Measurements from ENCODE around the gene ZNF445. TPM values are rescaled to one million over a fixed set of nuclear protein-coding genes. Genes with fewer than 3 reads are reported as not detected.
"Not testable (repeated sequence)": the region's sequence is repeated elsewhere in the genome, so short reads cannot be mapped to it uniquely, and the experiment has no call there.

ZNF445 gene
- total RNA-seq, 1 donor from 2014 or later, result 28.3 TPM

GRCh38 chr3:44506961-44507360, 29.5 kb upstream of the ZNF445 start:
- Histone ChIP-seq H3K4me3 (no peak overlapping the region), H3K27ac (no peak overlapping the region), H3K9ac (no peak overlapping the region), H4K20me1 (ENCODE audit: low read depth) (peaks cover 5% of the 10 kb centered on the region), H3K4me1 (peaks cover 11% of the 10 kb centered on the region), H3K36me3 (peaks cover 8% of the 10 kb centered on the region), H3K79me2 (ENCODE audit: low read depth) (peaks cover 80% of the 10 kb centered on the region), H3K9me3 (ENCODE audit: low read depth) (peaks cover 8% of the 10 kb centered on the region), H3K27me3 (no peaks in the 10 kb centered on the region), H3K4me2 (no peak overlapping the region), H3F3A (ENCODE audit: low read depth) (peaks cover 19% of the 10 kb centered on the region), H2AFZ (replicated peaks) (no peak overlapping the region)
- Mint-ChIP-seq H3K4me1 (peaks cover 22% of the 10 kb centered on the region), H3K36me3 (peaks cover 46% of the 10 kb centered on the region), H3K27me3 (ENCODE audit: insufficient read depth, low read depth) (peaks cover 7% of the 10 kb centered on the region), H3K27ac (no peak overlapping the region), H3K9me3 (peaks cover 46% of the 10 kb centered on the region), H3K4me3 (no peak overlapping the region)
- TF ChIP-seq, protein P1, sequence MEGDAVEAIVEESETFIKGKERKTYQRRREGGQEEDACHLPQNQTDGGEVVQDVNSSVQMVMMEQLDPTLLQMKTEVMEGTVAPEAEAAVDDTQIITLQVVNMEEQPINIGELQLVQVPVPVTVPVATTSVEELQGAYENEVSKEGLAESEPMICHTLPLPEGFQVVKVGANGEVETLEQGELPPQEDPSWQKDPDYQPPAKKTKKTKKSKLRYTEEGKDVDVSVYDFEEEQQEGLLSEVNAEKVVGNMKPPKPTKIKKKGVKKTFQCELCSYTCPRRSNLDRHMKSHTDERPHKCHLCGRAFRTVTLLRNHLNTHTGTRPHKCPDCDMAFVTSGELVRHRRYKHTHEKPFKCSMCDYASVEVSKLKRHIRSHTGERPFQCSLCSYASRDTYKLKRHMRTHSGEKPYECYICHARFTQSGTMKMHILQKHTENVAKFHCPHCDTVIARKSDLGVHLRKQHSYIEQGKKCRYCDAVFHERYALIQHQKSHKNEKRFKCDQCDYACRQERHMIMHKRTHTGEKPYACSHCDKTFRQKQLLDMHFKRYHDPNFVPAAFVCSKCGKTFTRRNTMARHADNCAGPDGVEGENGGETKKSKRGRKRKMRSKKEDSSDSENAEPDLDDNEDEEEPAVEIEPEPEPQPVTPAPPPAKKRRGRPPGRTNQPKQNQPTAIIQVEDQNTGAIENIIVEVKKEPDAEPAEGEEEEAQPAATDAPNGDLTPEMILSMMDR (IDR thresholded peaks at IDR 0.05), result no peak
- TF ChIP-seq EZH2 (IDR thresholded peaks at IDR 0.05) (no peak), EZH2phosphoT487 (IDR thresholded peaks at IDR 0.05) (no peak)
- DNase-seq (ENCODE audit: low spot score), result no peak

GRCh38 chr3:44506556-44506955, 29.1 kb upstream of the ZNF445 start:
- no peak for DNase-seq (ENCODE audit: low spot score)
- Histone ChIP-seq H3K27ac (no peak overlapping the region), H3K4me1 (peaks cover 10% of the 10 kb centered on the region), H3K27me3 (no peaks in the 10 kb centered on the region), H3K4me3 (no peak overlapping the region), H3F3A (ENCODE audit: low read depth) (peaks cover 15% of the 10 kb centered on the region), H3K4me2 (no peak overlapping the region), H2AFZ (replicated peaks) (no peak overlapping the region), H4K20me1 (ENCODE audit: low read depth) (peaks cover 5% of the 10 kb centered on the region), H3K79me2 (ENCODE audit: low read depth) (peaks cover 84% of the 10 kb centered on the region), H3K9ac (no peak overlapping the region), H3K9me3 (ENCODE audit: low read depth) (peaks cover 8% of the 10 kb centered on the region), H3K36me3 (peaks cover 8% of the 10 kb centered on the region)
- TF ChIP-seq, protein P1 (IDR thresholded peaks at IDR 0.05), result no peak
- TF ChIP-seq EZH2phosphoT487 (IDR thresholded peaks at IDR 0.05), result no peak
- no peak for TF ChIP-seq EZH2 (IDR thresholded peaks at IDR 0.05)
- Mint-ChIP-seq H3K9me3 (peaks cover 47% of the 10 kb centered on the region), H3K4me3 (no peak overlapping the region), H3K36me3 (peaks cover 50% of the 10 kb centered on the region), H3K4me1 (peaks cover 18% of the 10 kb centered on the region), H3K27ac (no peak overlapping the region), H3K27me3 (ENCODE audit: insufficient read depth, low read depth) (peaks cover 7% of the 10 kb centered on the region)

DNA sequence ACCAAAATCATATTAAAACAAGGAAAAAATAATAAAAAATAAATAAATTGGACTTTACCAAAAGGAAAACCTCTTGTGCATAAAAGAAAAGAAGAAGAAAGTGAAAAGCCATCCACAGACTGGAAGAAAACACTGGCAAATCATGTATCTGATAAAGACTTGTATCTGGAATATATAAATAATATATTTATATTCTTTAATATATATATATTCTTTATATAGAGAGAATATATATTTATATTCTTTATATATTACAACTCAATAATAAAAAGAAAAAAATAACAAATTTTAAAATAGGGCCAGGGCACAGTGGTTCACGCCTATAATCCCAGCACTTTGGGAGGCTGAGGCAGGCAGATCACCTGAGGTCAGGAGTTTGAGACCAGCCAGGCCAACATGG, 27.1 kb upstream of the ZNF445 start:
- Histone ChIP-seq H2AFZ (replicated peaks) (no peak overlapping the region), H3F3A (ENCODE audit: low read depth) (peaks cover 2% of the 10 kb centered on the region), H4K20me1 (ENCODE audit: low read depth) (peaks cover 4% of the 10 kb centered on the region), H3K36me3 (peaks cover 18% of the 10 kb centered on the region), H3K9me3 (ENCODE audit: low read depth) (peaks cover 13% of the 10 kb centered on the region), H3K79me2 (ENCODE audit: low read depth) (peaks cover 85% of the 10 kb centered on the region), H3K4me1 (peaks cover 4% of the 10 kb centered on the region), H3K27ac (no peak overlapping the region), H3K4me3 (no peak overlapping the region), H3K27me3 (no peaks in the 10 kb centered on the region), H3K4me2 (no peak overlapping the region), H3K9ac (no peak overlapping the region)
- peaks cover 10% of the 10 kb centered on the region for H3K4me1 Mint-ChIP-seq
- H3K4me3 Mint-ChIP-seq, result no peak overlapping the region
- DNase-seq (ENCODE audit: low spot score), result no peak
- TF ChIP-seq EZH2 (IDR thresholded peaks at IDR 0.05), result no peak
- TF ChIP-seq, protein P1 (IDR thresholded peaks at IDR 0.05), result no peak
- TF ChIP-seq EZH2phosphoT487 (IDR thresholded peaks at IDR 0.05), result no peak
- peaks cover 67% of the 10 kb centered on the region for H3K36me3 Mint-ChIP-seq
- peaks cover 3% of the 10 kb centered on the region for H3K27me3 Mint-ChIP-seq (ENCODE audit: insufficient read depth, low read depth)
- H3K27ac Mint-ChIP-seq, result no peak overlapping the region
- peaks cover 63% of the 10 kb centered on the region for H3K9me3 Mint-ChIP-seq

GRCh38 chr3:44503178-44503577, 25.7 kb upstream of the ZNF445 start:
- not testable (repeated sequence) for H3K4me3 Mint-ChIP-seq; H3K4me3 ChIP-seq; H3K27me3 Mint-ChIP-seq (ENCODE audit: insufficient read depth, low read depth); H3K27ac ChIP-seq; DNase-seq (ENCODE audit: low spot score); H3K27me3 ChIP-seq; H4K20me1 ChIP-seq (ENCODE audit: low read depth); H3K4me1 ChIP-seq; H2AFZ ChIP-seq (replicated peaks); H3K4me1 Mint-ChIP-seq; H3K9ac ChIP-seq; H3K27ac Mint-ChIP-seq; H3F3A ChIP-seq (ENCODE audit: low read depth); H3K4me2 ChIP-seq
- Histone ChIP-seq H3K9me3 (ENCODE audit: low read depth) (peaks cover 20% of the 10 kb centered on the region), H3K79me2 (ENCODE audit: low read depth) (peaks cover 76% of the 10 kb centered on the region), H3K36me3 (peaks cover 22% of the 10 kb centered on the region)
- peaks cover 74% of the 10 kb centered on the region for H3K36me3 Mint-ChIP-seq
- peaks cover 70% of the 10 kb centered on the region for H3K9me3 Mint-ChIP-seq

Measured in neural progenitor cell (in vitro differentiated cells).